Measurements from ENCODE around the gene MRO.
"Not testable (repeated sequence)": the region's sequence is repeated elsewhere in the genome, so short reads cannot be mapped to it uniquely, and the experiment has no call there.

MRO gene

GRCh38 chr18:50819728-50820378 is at the start of gene MRO:
Gene MRO, minus strand, starts transcription at chr18:50820016. Its CDS starts 10,616 bp downstream, at chr18:50809400.
- peak; percentile 12 for DNase-seq (ENCODE audit: low read depth)

- DNase-seq (ENCODE audit: low read depth), result no peak
Measured at GRCh38 chr18:50869150-50869549, 49.3 kb upstream of the MRO start.

GRCh38 chr18:50866765-50867164 is 46.9 kb upstream of the MRO start:
- DNase-seq (ENCODE audit: low read depth), result no peak

- no peak for DNase-seq (ENCODE audit: low read depth)
Measured at GRCh38 chr18:50863840-50864375, 44.1 kb upstream of the MRO start.

- no peak for DNase-seq (ENCODE audit: low read depth)
Measured at GRCh38 chr18:50862401-50862800, 42.6 kb upstream of the MRO start.

- DNase-seq (ENCODE audit: low read depth), result no peak
Measured at GRCh38 chr18:50861617-50862016, 41.8 kb upstream of the MRO start.

- DNase-seq (ENCODE audit: low read depth), result no peak
Measured at GRCh38 chr18:50859793-50860555, 40.2 kb upstream of the MRO start.

- no peak for DNase-seq (ENCODE audit: low read depth)
Measured at GRCh38 chr18:50857694-50858093, 37.9 kb upstream of the MRO start.

- not testable (repeated sequence) for DNase-seq (ENCODE audit: low read depth)
Measured at GRCh38 chr18:50857166-50857565, 37.4 kb upstream of the MRO start.

GRCh38 chr18:50855976-50856757 is 36.4 kb upstream of the MRO start:
- no peak for DNase-seq (ENCODE audit: low read depth)

GRCh38 chr18:50853863-50854271 is 34.1 kb upstream of the MRO start:
- no peak for DNase-seq (ENCODE audit: low read depth)

GRCh38 chr18:50850307-50851065 is 30.7 kb upstream of the MRO start:
- no peak for DNase-seq (ENCODE audit: low read depth)

- DNase-seq (ENCODE audit: low read depth), result no peak
Measured at GRCh38 chr18:50849419-50849821, 29.6 kb upstream of the MRO start.

GRCh38 chr18:50848991-50849390 is 29.2 kb upstream of the MRO start:
- DNase-seq (ENCODE audit: low read depth), result no peak

GRCh38 chr18:50848061-50848551 is 28.3 kb upstream of the MRO start:
- DNase-seq (ENCODE audit: low read depth), result no peak

- no peak for DNase-seq (ENCODE audit: low read depth)
Measured at GRCh38 chr18:50847192-50847591, 27.4 kb upstream of the MRO start.

GRCh38 chr18:50844960-50845359 is 25.1 kb upstream of the MRO start:
- DNase-seq (ENCODE audit: low read depth), result no peak

- no peak for DNase-seq (ENCODE audit: low read depth)
Measured at GRCh38 chr18:50844554-50844953, 24.7 kb upstream of the MRO start.

- DNase-seq (ENCODE audit: low read depth), result no peak
Measured at GRCh38 chr18:50842846-50843245, 23.0 kb upstream of the MRO start.

- no peak for DNase-seq (ENCODE audit: low read depth)
Measured at GRCh38 chr18:50839996-50840395, 20.2 kb upstream of the MRO start.

- no peak for DNase-seq (ENCODE audit: low read depth)
Measured at GRCh38 chr18:50839341-50839740, 19.5 kb upstream of the MRO start.

GRCh38 chr18:50836521-50836957 is 16.7 kb upstream of the MRO start:
- DNase-seq (ENCODE audit: low read depth), result no peak
